ENCODE data around the gene SEPTIN11.
A peak's percentile ranks its signal among the peaks of the same experiment; 100 is the strongest.

Gene SEPTIN11

GRCh38 chr4:76977113-76977512 lies 27.6 kb downstream of the SEPTIN11 start:
- no peak for ATAC-seq (ENCODE audit: low read depth)
- H3K27ac ChIP-seq (ENCODE audit: poor library complexity, severe bottlenecking): peak overlapping the region; percentile 39
- no peak for DNase-seq (ENCODE audit: low spot score)

GRCh38 chr4:76977736-76978350 lies 28.3 kb downstream of the SEPTIN11 start:
- Histone ChIP-seq H3K4me1 (ENCODE audit: insufficient read depth, poor library complexity, severe bottlenecking) (peaks cover 11% of the 10 kb centered on the region), H3K4me3 (ENCODE audit: severe bottlenecking) (no peak overlapping the region), H3K27ac (ENCODE audit: poor library complexity, severe bottlenecking) (peak overlapping the region; percentile 39), H3K36me3 (ENCODE audit: low read depth) (peaks cover 4% of the 10 kb centered on the region; the same call in 1 of the 2 replicates), H3K27me3 (ENCODE audit: insufficient read depth, poor library complexity, severe bottlenecking) (no peaks in the 10 kb centered on the region), H3K9me3 (ENCODE audit: severe bottlenecking) (no peaks in the 10 kb centered on the region)
- TF ChIP-seq CTCF (IDR thresholded peaks at IDR 0.05; ENCODE audit: poor library complexity, severe bottlenecking): no peak
- DNase-seq (ENCODE audit: low spot score): no peak
- peak; percentile 96 for ATAC-seq (ENCODE audit: low read depth)

More at GRCh38 chr4:76977113-76977512, 27.6 kb downstream of the SEPTIN11 start:
- peaks cover 4% of the 10 kb centered on the region; the same call in 1 of the 2 replicates for H3K36me3 ChIP-seq (ENCODE audit: low read depth)
- H3K9me3 ChIP-seq (ENCODE audit: severe bottlenecking): no peaks in the 10 kb centered on the region
- H3K4me1 ChIP-seq (ENCODE audit: insufficient read depth, poor library complexity, severe bottlenecking): peaks cover 11% of the 10 kb centered on the region
- H3K27me3 ChIP-seq (ENCODE audit: insufficient read depth, poor library complexity, severe bottlenecking): no peaks in the 10 kb centered on the region
- no peak for TF ChIP-seq CTCF (IDR thresholded peaks at IDR 0.05; ENCODE audit: poor library complexity, severe bottlenecking)
- no peak overlapping the region for H3K4me3 ChIP-seq (ENCODE audit: severe bottlenecking)

- Histone ChIP-seq H3K36me3 (ENCODE audit: low read depth) (peaks cover 4% of the 10 kb centered on the region; the same call in 1 of the 2 replicates), H3K27ac (ENCODE audit: poor library complexity, severe bottlenecking) (no peak overlapping the region), H3K27me3 (ENCODE audit: insufficient read depth, poor library complexity, severe bottlenecking) (no peaks in the 10 kb centered on the region), H3K4me3 (ENCODE audit: severe bottlenecking) (no peak overlapping the region), H3K4me1 (ENCODE audit: insufficient read depth, poor library complexity, severe bottlenecking) (peaks cover 11% of the 10 kb centered on the region), H3K9me3 (ENCODE audit: severe bottlenecking) (no peaks in the 10 kb centered on the region)
- no peak for TF ChIP-seq CTCF (IDR thresholded peaks at IDR 0.05; ENCODE audit: poor library complexity, severe bottlenecking)
- no peak for ATAC-seq (ENCODE audit: low read depth)
- no peak for DNase-seq (ENCODE audit: low spot score)
These were observed 29.7 kb downstream of the SEPTIN11 start for GRCh38 chr4:76979236-76979635.

- no peak for ATAC-seq (ENCODE audit: low read depth)
- peaks cover 21% of the 10 kb centered on the region for H3K4me1 ChIP-seq (ENCODE audit: insufficient read depth, poor library complexity, severe bottlenecking)
- no peaks in the 10 kb centered on the region for H3K9me3 ChIP-seq (ENCODE audit: severe bottlenecking)
These were observed 30.7 kb downstream of the SEPTIN11 start for GRCh38 chr4:76980261-76980660.

More at GRCh38 chr4:76980261-76980660, 30.7 kb downstream of the SEPTIN11 start:
- H3K4me3 ChIP-seq (ENCODE audit: severe bottlenecking): no peak overlapping the region
- peaks cover 4% of the 10 kb centered on the region; the same call in 1 of the 2 replicates for H3K36me3 ChIP-seq (ENCODE audit: low read depth)
- no peak for TF ChIP-seq CTCF (IDR thresholded peaks at IDR 0.05; ENCODE audit: poor library complexity, severe bottlenecking)
- no peaks in the 10 kb centered on the region for H3K27me3 ChIP-seq (ENCODE audit: insufficient read depth, poor library complexity, severe bottlenecking)
- no peak overlapping the region for H3K27ac ChIP-seq (ENCODE audit: poor library complexity, severe bottlenecking)
- DNase-seq (ENCODE audit: low spot score): no peak
